Activated B cell treated with CpG ODN at 0.5 μM for 24 hours (primary cell): ENCODE data around the gene ASPDH. TPM values are rescaled to one million over a fixed set of nuclear protein-coding genes. Genes with fewer than 3 reads are reported as not detected.

Experiments
- ATAC-seq: fragments of 200-7000 bp; cut with Tn5 transposase; one replicate; pipeline ENCODE4 v1.10.0; 2021; ENCODE audit warnings: low read depth, mild to moderate bottlenecking, moderate library complexity
- CTCF ChIA-PET: fragments of 350-600 bp; sonication (Branson Sonifier 250); formaldehyde crosslinking; loops from one replicate; lab custom pipeline; 2021; ENCODE audit warnings: antibody characterized with exemption; lab: Charles Lee
- POLR2A ChIA-PET: fragments of 350-600 bp; sonication (Branson Sonifier 250); formaldehyde crosslinking; loops from one replicate; lab custom pipeline; 2021; ENCODE audit warnings: antibody characterized with exemption; lab: Charles Lee
- DNase-seq: peaks from one replicate; pipeline ENCODE4 v3.0.0; 2022
- H3K27ac Mint-ChIP-seq: one replicate; pipeline ENCODE4 v1.8.0; 2020; ENCODE audit warnings: mixed read lengths
- H3K27me3 Mint-ChIP-seq: one replicate; pipeline ENCODE4 v1.8.0; 2021; ENCODE audit warnings: mixed read lengths
- H3K36me3 Mint-ChIP-seq: one replicate; pipeline ENCODE4 v1.8.0; 2021; ENCODE audit warnings: low read depth, mixed read lengths
- H3K4me1 Mint-ChIP-seq: one replicate; pipeline ENCODE4 v1.8.0; 2021; ENCODE audit warnings: mixed read lengths
- H3K4me3 Mint-ChIP-seq: one replicate; pipeline ENCODE4 v1.8.0; 2020; ENCODE audit warnings: mild to moderate bottlenecking, mixed read lengths
- H3K9me3 Mint-ChIP-seq: one replicate; pipeline ENCODE4 v1.8.0; 2020; ENCODE audit warnings: mixed read lengths
- intact Hi-C: fragments of 100-400 bp; cut with micrococcal nuclease; formaldehyde crosslinking; loops from one replicate; pipeline ENCODE4 v1.15.1; 2024
- total RNA-seq: library from RNA; stranded (reverse); gene quantifications from 2 replicates; pipeline ENCODE4 v1.2.3, GENCODE V29; 2022
- TF ChIP-seq, protein P1 (sequence below): fragments of 200-600 bp; IDR thresholded peaks from one replicate; pipeline ENCODE4 v1.8.0; 2022; ENCODE audit warnings: antibody characterized with exemption, mild to moderate bottlenecking

Gene ASPDH
- total RNA-seq, 1 donor from 2014 or later, result not detected

DNA sequence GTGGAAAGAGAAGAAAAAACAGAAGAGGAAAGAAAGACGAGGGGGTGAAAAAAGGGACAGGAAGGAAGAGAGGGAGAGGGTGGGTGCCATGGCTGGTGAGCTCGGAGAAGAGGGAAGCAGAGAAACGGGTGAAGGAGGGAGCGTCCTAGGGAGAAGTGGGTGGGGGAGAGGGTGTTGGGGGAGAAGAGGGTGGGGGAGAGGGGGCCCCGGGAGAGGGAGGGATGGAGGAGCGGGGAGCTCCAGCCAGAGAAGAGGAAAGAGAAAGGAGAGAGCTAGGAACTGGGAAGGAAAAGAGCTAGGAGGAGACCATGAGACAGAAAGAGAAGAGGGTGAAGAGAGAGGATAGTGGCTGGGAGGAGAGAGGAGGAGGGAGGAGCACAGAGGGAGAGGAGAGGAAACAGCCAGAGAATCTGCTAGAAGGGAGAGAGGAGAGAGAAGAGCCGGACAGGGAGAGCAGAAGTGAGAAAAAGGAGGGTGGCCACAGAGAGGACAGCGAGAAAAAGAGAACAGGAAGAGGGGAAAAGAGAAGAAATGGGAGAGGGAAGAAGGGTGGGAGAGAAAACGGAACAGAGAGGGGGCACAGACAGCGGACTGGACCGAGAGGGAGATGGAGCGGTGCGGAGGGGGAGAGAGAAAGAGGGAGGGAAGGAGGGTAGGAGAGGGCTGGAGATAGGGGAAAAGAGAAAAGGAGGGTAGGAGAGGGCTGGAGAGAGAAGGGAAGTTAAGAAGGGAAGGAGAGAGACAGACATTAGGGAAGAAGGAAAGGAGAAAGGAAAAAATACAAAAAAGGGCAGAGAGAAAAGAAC lies 25.1 kb downstream of the ASPDH start:
- CTCF ChIA-PET, result no interaction called here
- Mint-ChIP-seq H3K27ac (no peak overlapping the region), H3K27me3 (no peaks in the 10 kb centered on the region), H3K4me3 (no peak overlapping the region), H3K36me3 (peaks cover 16% of the 10 kb centered on the region), H3K9me3 (no peaks in the 10 kb centered on the region), H3K4me1 (peaks cover 29% of the 10 kb centered on the region)
- DNase-seq (no peak), ATAC-seq (no peak)
- intact Hi-C loops, result no loop called here
- TF ChIP-seq, protein P1, sequence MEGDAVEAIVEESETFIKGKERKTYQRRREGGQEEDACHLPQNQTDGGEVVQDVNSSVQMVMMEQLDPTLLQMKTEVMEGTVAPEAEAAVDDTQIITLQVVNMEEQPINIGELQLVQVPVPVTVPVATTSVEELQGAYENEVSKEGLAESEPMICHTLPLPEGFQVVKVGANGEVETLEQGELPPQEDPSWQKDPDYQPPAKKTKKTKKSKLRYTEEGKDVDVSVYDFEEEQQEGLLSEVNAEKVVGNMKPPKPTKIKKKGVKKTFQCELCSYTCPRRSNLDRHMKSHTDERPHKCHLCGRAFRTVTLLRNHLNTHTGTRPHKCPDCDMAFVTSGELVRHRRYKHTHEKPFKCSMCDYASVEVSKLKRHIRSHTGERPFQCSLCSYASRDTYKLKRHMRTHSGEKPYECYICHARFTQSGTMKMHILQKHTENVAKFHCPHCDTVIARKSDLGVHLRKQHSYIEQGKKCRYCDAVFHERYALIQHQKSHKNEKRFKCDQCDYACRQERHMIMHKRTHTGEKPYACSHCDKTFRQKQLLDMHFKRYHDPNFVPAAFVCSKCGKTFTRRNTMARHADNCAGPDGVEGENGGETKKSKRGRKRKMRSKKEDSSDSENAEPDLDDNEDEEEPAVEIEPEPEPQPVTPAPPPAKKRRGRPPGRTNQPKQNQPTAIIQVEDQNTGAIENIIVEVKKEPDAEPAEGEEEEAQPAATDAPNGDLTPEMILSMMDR, result no peak
- POLR2A ChIA-PET, result interaction anchor here (0.6 kb wide), 1 partner anchor 406 kb away, joined by 3 read pairs; no protein-coding TSS in a partner anchor

DNA sequence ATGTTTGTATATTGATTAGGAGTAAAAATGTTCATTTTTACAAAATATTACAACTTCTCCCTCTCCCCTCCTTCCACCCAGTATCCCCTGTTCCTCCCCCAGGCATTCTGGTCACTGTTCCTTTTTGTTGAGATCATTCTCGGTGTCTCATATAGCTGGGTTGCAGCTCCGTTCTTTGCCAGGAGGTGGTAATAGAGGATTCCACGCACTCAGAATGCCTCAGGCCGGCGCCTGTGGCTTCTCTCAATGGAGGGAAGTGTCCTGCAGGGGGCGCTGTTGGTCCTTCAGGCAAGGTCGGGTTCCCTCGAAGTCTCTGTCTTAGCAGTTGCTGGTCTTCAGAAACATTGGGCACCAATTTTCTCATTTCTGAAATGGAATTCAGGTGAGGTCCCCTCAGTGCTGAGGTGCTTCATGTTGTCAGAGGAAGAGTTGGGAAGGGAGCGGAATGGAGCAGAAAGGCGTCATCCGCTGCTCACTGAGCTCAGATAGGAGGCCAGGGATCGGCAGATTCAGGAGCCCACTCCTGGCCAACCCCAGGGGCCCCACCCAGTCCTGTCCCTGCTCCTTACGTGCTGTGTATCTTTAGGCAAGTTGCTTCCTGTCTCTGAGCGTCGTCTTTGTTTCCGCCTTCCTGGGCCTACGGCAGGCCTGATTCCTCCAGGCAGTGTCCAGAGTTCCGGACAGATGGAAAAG lies 26.7 kb downstream of the ASPDH start:
- Mint-ChIP-seq H3K27ac (no peak overlapping the region), H3K9me3 (no peaks in the 10 kb centered on the region), H3K4me1 (peaks cover 24% of the 10 kb centered on the region), H3K4me3 (no peak overlapping the region), H3K27me3 (no peaks in the 10 kb centered on the region), H3K36me3 (peaks cover 31% of the 10 kb centered on the region)
- no peak for ATAC-seq
- TF ChIP-seq, protein P1, result no peak
- intact Hi-C loops, result no loop called here
- POLR2A ChIA-PET, result no interaction called here
- DNase-seq, result no peak
- CTCF ChIA-PET, result no interaction called here

DNA sequence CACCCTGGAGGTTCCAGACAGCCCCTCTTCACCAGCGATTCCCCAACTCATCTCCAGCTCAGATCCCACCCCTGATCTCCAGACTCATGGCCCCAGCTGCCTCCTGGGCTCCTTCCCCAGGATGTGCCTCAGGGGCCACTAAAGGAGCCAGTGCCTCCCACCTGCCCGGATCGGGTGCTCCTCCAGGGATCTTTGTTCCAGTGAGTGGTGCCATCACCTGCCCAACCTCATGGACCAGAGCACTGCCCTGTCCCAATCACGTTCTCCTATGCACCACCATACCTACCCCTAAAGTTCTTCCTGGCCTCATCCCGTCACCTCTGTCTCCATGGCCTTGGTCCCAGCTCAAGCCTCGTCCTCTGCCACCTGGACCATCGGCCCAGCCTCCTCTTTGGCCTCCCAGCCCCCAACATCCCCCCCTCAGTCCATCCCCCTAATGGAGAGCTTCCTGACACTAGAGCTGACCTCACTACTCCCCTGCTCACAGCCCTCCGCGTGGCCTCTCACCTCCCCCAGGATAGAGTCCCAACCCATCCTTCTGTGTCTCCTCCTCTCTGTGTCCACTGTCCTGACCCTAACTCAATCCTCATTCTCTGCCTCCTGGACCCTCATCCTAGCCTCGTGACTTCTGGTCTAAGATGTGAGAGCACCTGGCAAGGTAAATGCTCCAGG lies 28.3 kb downstream of the ASPDH start:
- ChIA-PET CTCF (no interaction called here), POLR2A (interaction anchor here (0.5 to 0.6 kb wide), 2 partner anchors 332 to 460 kb away, joined by 3 to 4 read pairs; partner anchors contain the start of gene ZNF473)
- H3K27me3 Mint-ChIP-seq, result no peaks in the 10 kb centered on the region
- ATAC-seq (no peak), DNase-seq (no peak)
- no peak overlapping the region for H3K27ac Mint-ChIP-seq
- TF ChIP-seq, protein P1, result no peak
- H3K36me3 Mint-ChIP-seq, result peaks cover 40% of the 10 kb centered on the region
- intact Hi-C loops, result no loop called here
- H3K4me1 Mint-ChIP-seq, result peaks cover 11% of the 10 kb centered on the region
- H3K9me3 Mint-ChIP-seq, result no peaks in the 10 kb centered on the region
- H3K4me3 Mint-ChIP-seq, result no peak overlapping the region

DNA sequence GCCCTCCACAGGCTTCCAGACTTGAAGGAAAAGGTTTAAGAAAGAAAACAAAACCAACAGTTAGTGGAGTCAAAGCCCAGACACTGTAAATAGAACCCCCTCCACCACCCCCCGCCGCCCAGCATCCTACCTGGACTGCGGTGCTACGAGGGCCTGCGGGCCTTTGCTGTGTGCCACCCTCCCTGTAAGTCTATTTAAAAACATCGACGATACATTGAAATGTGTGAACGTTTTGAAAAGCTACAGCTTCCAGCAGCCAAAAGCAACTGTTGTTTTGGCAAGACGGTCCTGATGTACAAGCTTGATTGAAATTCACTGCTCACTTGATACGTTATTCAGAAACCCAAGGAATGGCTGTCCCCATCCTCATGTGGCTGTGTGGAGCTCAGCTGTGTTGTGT lies 30.8 kb downstream of the ASPDH start:
- intact Hi-C loops, result no loop called here
- H3K4me1 Mint-ChIP-seq, result peaks cover 12% of the 10 kb centered on the region
- H3K27ac Mint-ChIP-seq, result no peak overlapping the region
- no peak for ATAC-seq
- ChIA-PET POLR2A (no interaction called here), CTCF (no interaction called here)
- H3K9me3 Mint-ChIP-seq, result no peaks in the 10 kb centered on the region
- H3K4me3 Mint-ChIP-seq, result no peak overlapping the region
- DNase-seq, result no peak
- TF ChIP-seq, protein P1, result no peak
- H3K36me3 Mint-ChIP-seq, result peaks cover 52% of the 10 kb centered on the region
- no peaks in the 10 kb centered on the region for H3K27me3 Mint-ChIP-seq
